Stimulated activated CD4-positive, alpha-beta T cell treated with anti-CD3 and anti-CD28 coated beads, Interleukin-4, amount 100 ng/mL, for 48 hours (primary cell): ENCODE measurements around the gene CNPY4.

ENCODE experiments used
- DNase-seq, 2 donors: peaks; one replicate each; pipeline ENCODE4 v3.0.0-alpha.2; 2020; ENCODE audit warnings: low read depth in 2 of 2

The CNPY4 gene

DNA sequence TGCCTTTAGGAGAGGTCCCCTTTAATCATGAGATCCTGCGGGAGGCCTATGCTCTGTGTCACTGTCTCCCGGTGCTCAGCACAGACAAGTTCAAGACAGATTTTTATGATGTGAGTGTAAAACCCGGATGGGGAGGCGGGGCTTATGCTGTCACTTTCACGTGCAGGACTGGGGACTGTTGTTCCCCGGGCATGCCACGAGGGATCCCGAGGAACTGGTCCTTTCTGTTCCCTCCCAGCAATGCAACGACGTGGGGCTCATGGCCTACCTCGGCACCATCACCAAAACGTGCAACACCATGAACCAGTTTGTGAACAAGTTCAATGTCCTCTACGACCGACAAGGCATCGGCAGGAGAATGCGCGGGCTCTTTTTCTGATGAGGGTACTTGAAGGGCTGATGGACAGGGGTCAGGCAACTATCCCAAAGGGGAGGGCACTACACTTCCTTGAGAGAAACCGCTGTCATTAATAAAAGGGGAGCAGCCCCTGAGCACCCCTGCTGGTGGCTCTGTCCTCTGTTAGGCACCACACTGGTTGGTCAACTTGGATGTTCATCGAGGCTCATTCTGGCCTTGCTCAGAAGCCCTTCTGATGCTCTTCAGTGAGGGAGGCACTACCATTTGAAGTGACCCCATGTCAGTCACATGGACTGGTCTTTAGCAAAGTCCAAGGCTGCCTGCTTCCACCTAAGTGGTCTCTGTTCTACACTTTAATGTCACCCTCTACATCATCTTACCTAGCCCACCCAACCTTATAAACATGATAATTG lies 27.8 kb upstream of the CNPY4 start:
- no peak for DNase-seq

- DNase-seq, result no peak
Observed at GRCh38 chr7:100093054-100093453, 26.4 kb upstream of the CNPY4 start.

DNA sequence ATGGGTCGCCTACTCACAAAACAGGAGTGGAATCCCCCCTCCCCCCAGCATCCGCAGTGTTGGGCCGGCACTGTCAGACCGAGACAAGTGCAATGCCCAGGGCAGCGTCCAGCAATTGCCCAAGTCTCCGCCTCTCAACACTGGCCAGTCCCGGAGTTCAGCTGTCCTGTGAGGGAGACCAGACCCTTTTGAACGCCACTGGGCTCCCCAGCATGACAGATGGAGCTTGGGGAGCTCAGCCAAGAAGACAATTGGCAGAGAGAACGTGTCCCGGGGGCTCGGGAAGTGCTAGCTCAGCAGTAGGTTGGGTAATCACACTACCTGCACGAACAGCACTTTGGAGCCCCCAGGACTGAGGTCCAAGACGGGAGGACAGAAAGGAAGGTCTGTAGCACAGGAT lies 25.9 kb upstream of the CNPY4 start:
- DNase-seq, result no peak

GRCh38 chr7:100093925-100094486 lies 25.4 kb upstream of the CNPY4 start:
- no peak for DNase-seq

GRCh38 chr7:100095289-100095688 lies 24.1 kb upstream of the CNPY4 start:
- DNase-seq, result no peak

DNA sequence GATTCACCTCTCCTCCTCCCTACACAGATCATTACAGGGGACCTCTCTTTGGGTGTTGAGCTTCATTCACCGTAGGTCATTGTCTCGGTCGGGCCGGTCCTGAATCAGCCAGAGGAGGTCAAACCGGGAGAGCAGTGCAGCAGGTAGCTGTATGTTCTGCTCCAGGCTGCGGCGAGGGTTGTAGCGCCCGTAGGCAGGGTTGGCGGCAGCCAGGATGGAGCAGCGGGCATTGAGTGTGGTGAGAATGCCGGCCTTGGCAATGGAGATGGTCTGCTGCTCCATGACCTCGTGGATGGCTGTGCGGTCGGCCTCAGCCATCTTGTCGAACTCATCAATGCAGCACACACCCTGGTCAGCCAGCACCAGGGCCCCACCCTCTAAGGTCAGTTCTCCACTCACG lies 23.7 kb upstream of the CNPY4 start:
- DNase-seq, result no peak

GRCh38 chr7:100098913-100099312 lies 20.5 kb upstream of the CNPY4 start:
- no peak for DNase-seq

GRCh38 chr7:100099452-100099851 lies 20.0 kb upstream of the CNPY4 start:
- no peak for DNase-seq

GRCh38 chr7:100100420-100101015 lies 18.9 kb upstream of the CNPY4 start:
- DNase-seq, result peak; percentile 75 to 84

GRCh38 chr7:100101016-100101862 lies 18.2 kb upstream of the CNPY4 start, which contains the start of the genes AP4M1 and MCM7:
TSS of gene AP4M1 (plus strand) at chr7:100101643. CDS start at chr7:100101715, 72 bp downstream.
TSS of gene MCM7 (minus strand) at chr7:100101397. CDS start at chr7:100101294, 103 bp downstream.
- peak; percentile 96 to 98 for DNase-seq

DNA sequence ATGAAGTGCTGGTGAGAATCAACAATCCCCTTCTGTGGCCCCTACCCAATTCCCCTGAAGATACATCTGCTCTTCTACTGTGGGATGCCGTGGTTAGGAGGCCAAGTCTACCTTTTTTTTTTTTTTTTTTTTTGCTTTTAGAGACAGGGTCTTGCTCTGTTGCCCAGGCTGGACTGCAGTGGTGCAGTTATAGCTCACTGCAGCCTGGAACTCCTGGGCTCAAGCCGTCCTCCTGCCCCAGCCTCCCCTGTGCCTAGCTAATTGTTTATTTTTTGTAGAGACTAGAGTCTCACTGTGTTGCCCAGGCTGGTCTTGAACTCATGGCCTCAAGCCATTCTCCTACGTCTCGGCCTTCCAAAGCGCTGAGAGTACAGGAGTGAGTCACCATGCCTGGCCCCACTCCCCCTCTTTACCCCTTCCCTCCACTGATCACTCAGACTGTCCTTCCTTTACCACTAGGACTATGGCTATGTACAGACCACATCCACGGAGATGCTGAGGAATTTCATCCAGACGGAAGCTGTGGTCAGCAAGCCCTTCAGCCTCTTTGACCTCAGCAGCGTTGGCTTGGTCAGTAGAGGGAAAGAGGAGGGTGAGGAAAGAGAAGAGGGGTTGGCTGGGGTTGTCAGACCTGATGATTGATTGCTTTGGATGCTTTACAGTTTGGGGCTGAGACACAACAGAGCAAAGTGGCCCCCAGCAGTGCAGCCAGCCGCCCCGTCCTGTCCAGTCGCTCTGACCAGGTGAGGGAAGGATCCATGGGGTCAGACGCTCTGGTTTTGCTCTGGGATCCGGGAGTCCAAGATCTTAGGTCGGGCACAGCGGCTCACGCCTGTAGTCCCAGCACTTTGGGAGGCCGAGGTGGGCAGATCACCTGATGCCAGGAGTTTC lies 16.2 kb upstream of the CNPY4 start:
- DNase-seq, result no peak

GRCh38 chr7:100105534-100105933 lies 13.9 kb upstream of the CNPY4 start:
- no peak for DNase-seq

GRCh38 chr7:100106633-100107032 lies 12.8 kb upstream of the CNPY4 start:
- no peak for DNase-seq

GRCh38 chr7:100107125-100107737 lies 12.2 kb upstream of the CNPY4 start:
- DNase-seq, result no peak

- no peak for DNase-seq
Observed at GRCh38 chr7:100107890-100108289, 11.5 kb upstream of the CNPY4 start.

- DNase-seq, result no peak
Observed at GRCh38 chr7:100109521-100110163, 9.8 kb upstream of the CNPY4 start.

DNA sequence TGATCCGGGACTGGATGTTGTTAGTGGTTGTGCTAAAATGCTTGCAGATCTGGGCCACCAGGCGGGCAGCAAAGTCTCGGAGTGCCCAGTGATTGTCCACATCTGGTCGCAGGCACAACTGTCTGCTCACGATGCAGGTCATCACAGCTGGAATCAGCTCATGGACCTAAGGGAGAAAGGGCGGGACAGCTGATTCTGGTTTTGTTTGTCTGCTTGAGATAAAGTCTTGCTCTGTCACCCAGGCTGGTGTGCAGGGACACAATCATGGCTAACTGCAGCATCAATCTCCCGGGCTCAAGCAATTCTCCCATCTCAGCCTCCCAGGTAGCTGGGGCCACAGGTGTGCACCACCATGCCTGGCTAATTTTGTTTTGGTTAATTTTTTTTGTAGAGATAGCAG lies 8.3 kb upstream of the CNPY4 start:
- DNase-seq, result no peak

DNA sequence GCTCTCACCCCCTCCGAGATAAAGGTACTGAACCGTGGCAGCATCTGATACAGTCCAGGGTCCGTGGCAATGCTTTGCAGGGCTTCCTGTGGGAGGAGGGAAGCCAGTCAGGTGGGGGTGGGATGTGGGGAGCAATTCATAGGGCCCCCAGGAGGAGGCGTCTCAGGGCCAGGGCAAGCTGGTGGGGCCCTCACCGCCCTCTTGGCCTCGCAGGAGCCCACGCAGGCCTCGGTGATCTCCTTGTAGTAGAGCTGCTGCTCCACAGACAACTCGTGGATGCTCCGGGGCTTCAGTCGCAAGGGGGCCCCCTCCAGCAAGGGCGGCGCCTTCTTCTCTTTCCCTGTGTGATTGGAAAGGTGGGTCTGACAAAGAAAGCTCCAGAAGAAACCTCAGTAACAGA lies 7.5 kb upstream of the CNPY4 start:
- no peak for DNase-seq

GRCh38 chr7:100115026-100115425 lies 4.4 kb upstream of the CNPY4 start:
- DNase-seq, result no peak

- DNase-seq, result no peak
Observed at GRCh38 chr7:100118388-100119071, 904 bp upstream of the CNPY4 start.
